DOHH2 (cell line): ENCODE results near the gene CCDC7.
"Not testable (repeated sequence)": the region's sequence is repeated elsewhere in the genome, so short reads cannot be mapped to it uniquely, and the experiment has no call there.

ENCODE experiments used
- H3F3A ChIP-seq: fragments of 200-600 bp; sonication (generic), shearing (Covaris generic); 2 replicates; pipeline ENCODE4 v1.6.0; 2016; ENCODE audit warnings: antibody characterized with exemption, mild to moderate bottlenecking; ENCODE audit not compliant: control insufficient read depth, insufficient read depth
- H3K27ac ChIP-seq: fragments of 200-600 bp; sonication (generic); 2 replicates; pipeline ENCODE4 v1.5.1; 2014; ENCODE audit warnings: low read depth, mild to moderate bottlenecking, low read length, moderate library complexity
- H3K27me3 ChIP-seq: fragments of 200-600 bp; sonication (generic); 2 replicates; pipeline ENCODE4 v1.6.1; 2014; ENCODE audit warnings: mild to moderate bottlenecking, low read length, mixed read lengths; ENCODE audit not compliant: control insufficient read depth
- H3K36me3 ChIP-seq: fragments of 200-600 bp; sonication (generic); 2 replicates; pipeline ENCODE4 v1.6.1; 2014; ENCODE audit warnings: mild to moderate bottlenecking, low read length, moderate library complexity, mixed read lengths; ENCODE audit not compliant: control insufficient read depth
- H3K4me1 ChIP-seq: fragments of 200-600 bp; sonication (generic); 2 replicates; pipeline ENCODE4 v1.6.1; 2014; ENCODE audit warnings: mild to moderate bottlenecking, low read length, mixed read lengths; ENCODE audit not compliant: control insufficient read depth
- H3K4me2 ChIP-seq: fragments of 200-600 bp; sonication (generic); 2 replicates; pipeline ENCODE4 v1.6.0; 2014; ENCODE audit warnings: mild to moderate bottlenecking, low read length, moderate library complexity
- H3K4me3 ChIP-seq: fragments of 200-600 bp; sonication (generic); 2 replicates; pipeline ENCODE4 v1.5.1; 2014; ENCODE audit warnings: mild to moderate bottlenecking, low read length, mixed read lengths
- H3K79me2 ChIP-seq: fragments of 200-600 bp; sonication (generic); 2 replicates; pipeline ENCODE4 v1.6.1; 2014; ENCODE audit warnings: mild to moderate bottlenecking, low read length, mixed read lengths; ENCODE audit not compliant: control insufficient read depth
- H3K9me2 ChIP-seq: fragments of 200-600 bp; sonication (generic); replicated peaks from 2 replicates; pipeline ENCODE4 v1.6.1; 2014; ENCODE audit warnings: mild to moderate bottlenecking, low read length, mixed read lengths; ENCODE audit not compliant: control insufficient read depth
- H3K9me3 ChIP-seq: fragments of 200-600 bp; sonication (generic); 2 replicates; pipeline ENCODE4 v1.6.1; 2014; ENCODE audit warnings: antibody characterized with exemption, low read length, mixed read lengths; ENCODE audit not compliant: control insufficient read depth, insufficient read depth
- H4K20me1 ChIP-seq: fragments of 200-600 bp; sonication (generic); 2 replicates; pipeline ENCODE4 v1.6.0; 2014; ENCODE audit warnings: low read depth, mild to moderate bottlenecking, antibody characterized with exemption, low read length, moderate library complexity; ENCODE audit not compliant: control insufficient read depth, insufficient read depth
- CTCF ChIP-seq: fragments of 200-600 bp; sonication (generic); IDR thresholded peaks from one replicate; pipeline ENCODE4 v1.5.1; 2014; ENCODE audit warnings: antibody characterized with exemption, mild to moderate bottlenecking, low read depth, low read length; ENCODE audit not compliant: poor library complexity, severe bottlenecking
- EZH2phosphoT487 ChIP-seq: fragments of 200-600 bp; sonication (generic); IDR thresholded peaks from 2 replicates; pipeline ENCODE4 v1.6.1; 2017; ENCODE audit warnings: borderline replicate concordance, mild to moderate bottlenecking, antibody characterized with exemption, low read length, moderate library complexity, mixed read lengths

The CCDC7 gene

GRCh38 chr10:32445740-32446535, at the start of gene CCDC7:
Gene CCDC7 (plus strand): TSS chr10:32446140. CDS start chr10:32451643, 5,503 bp downstream.
- Histone ChIP-seq H3K9me3 (peaks cover 4% of the 10 kb centered on the region; the same call in 1 of the 2 replicates), H3K4me1 (peaks cover 16% of the 10 kb centered on the region), H3K27ac (peak within 1 kb of the TSS; percentile 77), H3K79me2 (peaks cover 22% of the 10 kb centered on the region), H3F3A (peaks cover 6% of the 10 kb centered on the region; the same call in 1 of the 2 replicates), H3K27me3 (no peaks in the 10 kb centered on the region), H3K9me2 (no peaks in the 10 kb centered on the region), H3K36me3 (peaks cover 3% of the 10 kb centered on the region; the same call in 1 of the 2 replicates), H4K20me1 (no peaks in the 10 kb centered on the region), H3K4me2 (peak within 1 kb of the TSS; percentile 85), H3K4me3 (peak within 1 kb of the TSS; percentile 86)
- TF ChIP-seq EZH2phosphoT487 (no peak), CTCF (peak; percentile 56)

GRCh38 chr10:32397163-32397562, 48.8 kb upstream of the CCDC7 start:
- H3K27me3 ChIP-seq, H3K27ac ChIP-seq, H4K20me1 ChIP-seq, H3F3A ChIP-seq, H3K36me3 ChIP-seq, H3K79me2 ChIP-seq, H3K9me3 ChIP-seq, H3K4me3 ChIP-seq, H3K4me1 ChIP-seq, H3K9me2 ChIP-seq, H3K4me2 ChIP-seq: not testable (repeated sequence)

GRCh38 chr10:32399720-32400119, 46.2 kb upstream of the CCDC7 start:
- not testable (repeated sequence) for H4K20me1 ChIP-seq, H3K36me3 ChIP-seq, H3K4me2 ChIP-seq, H3K4me1 ChIP-seq, H3F3A ChIP-seq, H3K9me2 ChIP-seq, H3K27ac ChIP-seq, H3K27me3 ChIP-seq, H3K9me3 ChIP-seq, H3K4me3 ChIP-seq, H3K79me2 ChIP-seq

GRCh38 chr10:32400961-32401360, 45.0 kb upstream of the CCDC7 start:
- Histone ChIP-seq H3F3A (no peaks in the 10 kb centered on the region), H3K9me3 (no peaks in the 10 kb centered on the region), H3K27me3 (no peaks in the 10 kb centered on the region), H3K4me2 (no peak overlapping the region), H3K4me1 (no peaks in the 10 kb centered on the region), H3K36me3 (no peaks in the 10 kb centered on the region), H4K20me1 (no peaks in the 10 kb centered on the region), H3K4me3 (no peak overlapping the region), H3K9me2 (no peaks in the 10 kb centered on the region), H3K27ac (no peak overlapping the region), H3K79me2 (no peaks in the 10 kb centered on the region)
- TF ChIP-seq CTCF (no peak), EZH2phosphoT487 (no peak)
